ENCODE measurements around the gene TTC7B.

The TTC7B gene

GRCh38 chr14:90489916-90490719 lies 326.1 kb downstream of the TTC7B start:
- no peak for TF ChIP-seq CREB1 (IDR thresholded peaks at IDR 0.05; ENCODE audit: low read depth)
- TF ChIP-seq FOXM1 (IDR thresholded peaks at IDR 0.05; ENCODE audit: borderline replicate concordance, low read depth) = no peak
- no peak for TF ChIP-seq MAX (IDR thresholded peaks at IDR 0.05)
- no peak for TF ChIP-seq RAD21 (IDR thresholded peaks at IDR 0.05; ENCODE audit: low read depth)
- no peak for TF ChIP-seq ZBTB7A (IDR thresholded peaks at IDR 0.05; ENCODE audit: low read depth)
- no peak for TF ChIP-seq TEAD4 (IDR thresholded peaks at IDR 0.05)
- TF ChIP-seq EP300 (IDR thresholded peaks at IDR 0.05; ENCODE audit: borderline replicate concordance) = no peak
- no peak for TF ChIP-seq REST (IDR thresholded peaks at IDR 0.05; ENCODE audit: low read depth)
- no peak for TF ChIP-seq NFIC (IDR thresholded peaks at IDR 0.05)
- no peak for TF ChIP-seq CEBPB (IDR thresholded peaks at IDR 0.05)

GRCh38 chr14:90489306-90489705 lies 326.9 kb downstream of the TTC7B start:
- TF ChIP-seq RAD21 (IDR thresholded peaks at IDR 0.05; ENCODE audit: low read depth) (no peak), TEAD4 (IDR thresholded peaks at IDR 0.05) (no peak), USF1 (IDR thresholded peaks at IDR 0.05) (no peak)

- no peak for TF ChIP-seq EGR1 (IDR thresholded peaks at IDR 0.05)
- no peak for TF ChIP-seq RAD21 (IDR thresholded peaks at IDR 0.05; ENCODE audit: low read depth)
- no peak for TF ChIP-seq ZBTB7A (IDR thresholded peaks at IDR 0.05; ENCODE audit: low read depth)
- TF ChIP-seq FOXM1 (IDR thresholded peaks at IDR 0.05; ENCODE audit: borderline replicate concordance, low read depth) = no peak
- TF ChIP-seq TEAD4 (IDR thresholded peaks at IDR 0.05) = no peak
- no peak for TF ChIP-seq NFIC (IDR thresholded peaks at IDR 0.05)
- no peak for TF ChIP-seq REST (IDR thresholded peaks at IDR 0.05; ENCODE audit: low read depth)
- no peak for TF ChIP-seq MAX (IDR thresholded peaks at IDR 0.05)
- no peak for TF ChIP-seq YY1 (IDR thresholded peaks at IDR 0.05; ENCODE audit: low read depth)
- TF ChIP-seq TAF1 (IDR thresholded peaks at IDR 0.05; ENCODE audit: low read depth) = no peak
- TF ChIP-seq CREB1 (IDR thresholded peaks at IDR 0.05; ENCODE audit: low read depth) = no peak
- TF ChIP-seq EP300 (IDR thresholded peaks at IDR 0.05; ENCODE audit: borderline replicate concordance) = no peak
- TF ChIP-seq CEBPB (IDR thresholded peaks at IDR 0.05) = no peak
- TF ChIP-seq TCF12 (IDR thresholded peaks at IDR 0.05; ENCODE audit: low read depth) = no peak
- TF ChIP-seq USF1 (IDR thresholded peaks at IDR 0.05) = no peak
These were observed 328.0 kb downstream of the TTC7B start for GRCh38 chr14:90488256-90488655.

GRCh38 chr14:90487462-90487861 lies 328.8 kb downstream of the TTC7B start:
- TF ChIP-seq CEBPB (IDR thresholded peaks at IDR 0.05) (no peak), TAF1 (IDR thresholded peaks at IDR 0.05; ENCODE audit: low read depth) (no peak), NFIC (IDR thresholded peaks at IDR 0.05) (no peak), RAD21 (IDR thresholded peaks at IDR 0.05; ENCODE audit: low read depth) (no peak), FOXM1 (IDR thresholded peaks at IDR 0.05; ENCODE audit: borderline replicate concordance, low read depth) (no peak), CREB1 (IDR thresholded peaks at IDR 0.05; ENCODE audit: low read depth) (no peak), MAX (IDR thresholded peaks at IDR 0.05) (no peak), REST (IDR thresholded peaks at IDR 0.05; ENCODE audit: low read depth) (no peak), TCF12 (IDR thresholded peaks at IDR 0.05; ENCODE audit: low read depth) (no peak), EP300 (IDR thresholded peaks at IDR 0.05; ENCODE audit: borderline replicate concordance) (no peak), USF1 (IDR thresholded peaks at IDR 0.05) (no peak), YY1 (IDR thresholded peaks at IDR 0.05; ENCODE audit: low read depth) (no peak), EGR1 (IDR thresholded peaks at IDR 0.05) (no peak)
